Ectodermal cell (in vitro differentiated cells): ENCODE results near the gene KLHL14.

Experiments used
- H3K27ac ChIP-seq: 2 replicates; pipeline ENCODE4 v1.7.0; 2013; ENCODE audit warnings: mild to moderate bottlenecking, low read depth, low read length; ENCODE audit not compliant: insufficient read depth, poor library complexity, severe bottlenecking
- H3K27me3 ChIP-seq: 2 replicates; pipeline ENCODE4 v1.7.0; 2013; ENCODE audit warnings: mild to moderate bottlenecking, low read length; ENCODE audit not compliant: insufficient read depth, control insufficient read depth, poor library complexity, severe bottlenecking
- H3K36me3 ChIP-seq: one replicate; pipeline ENCODE4 v1.7.0; 2013; ENCODE audit warnings: low read length; ENCODE audit not compliant: control insufficient read depth, insufficient read depth
- H3K4me1 ChIP-seq: one replicate; pipeline ENCODE4 v1.7.0; 2013; ENCODE audit warnings: low read length; ENCODE audit not compliant: control insufficient read depth, insufficient read depth
- H3K4me3 ChIP-seq: 2 replicates; pipeline ENCODE4 v1.7.0; 2013; ENCODE audit warnings: low read depth, low read length, control low read depth; ENCODE audit not compliant: insufficient read depth
- H3K9me3 ChIP-seq: 2 replicates; pipeline ENCODE4 v1.7.0; 2013; ENCODE audit warnings: mild to moderate bottlenecking, low read length, moderate library complexity; ENCODE audit not compliant: control insufficient read depth
- WGBS, 2 experiments: methylation state at CpG; one replicate each; pipeline ENCODE4 v1.1.7; 2013; ENCODE audit warnings: missing lambda C conversion rate in 2 of 2; 5-methylcytosine and 5-hydroxymethylcytosine counted together

The KLHL14 gene

DNA sequence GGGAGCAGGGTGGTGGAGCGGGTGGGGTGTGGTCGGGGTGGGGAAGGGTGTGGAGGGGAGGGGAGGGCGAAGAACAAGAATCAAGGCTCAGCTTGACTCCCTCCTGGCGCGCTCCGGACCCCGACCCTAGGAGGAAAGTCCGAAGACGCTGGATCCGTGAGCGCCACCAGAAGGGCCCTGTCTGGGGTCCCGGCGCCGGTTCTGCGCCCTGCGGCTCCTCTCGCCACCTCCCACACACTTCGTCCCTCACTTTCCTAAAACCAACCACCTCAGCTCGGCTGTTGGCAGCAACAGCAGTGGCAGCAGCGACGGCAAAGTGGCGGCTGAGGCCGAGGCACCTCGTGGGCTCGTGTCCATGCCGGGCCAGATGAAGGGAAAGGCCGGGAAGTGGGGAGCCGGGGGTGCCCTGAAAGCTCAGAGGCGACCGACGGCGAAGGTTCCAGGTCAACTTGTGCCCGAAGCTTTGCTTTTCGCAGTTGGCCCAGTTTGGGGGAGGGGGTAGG is 2.1 kb downstream of the KLHL14 start:
- Histone ChIP-seq H3K4me3 (peak overlapping the region; percentile 40), H3K9me3 (no peaks in the 10 kb centered on the region), H3K4me1 (peaks cover 12% of the 10 kb centered on the region), H3K36me3 (no peaks in the 10 kb centered on the region), H3K27me3 (peaks cover 59% of the 10 kb centered on the region), H3K27ac (no peak overlapping the region)
- WGBS, 2 experiments = 0 to 1% methylated on average over 34 of the region's 34 CpGs

DNA sequence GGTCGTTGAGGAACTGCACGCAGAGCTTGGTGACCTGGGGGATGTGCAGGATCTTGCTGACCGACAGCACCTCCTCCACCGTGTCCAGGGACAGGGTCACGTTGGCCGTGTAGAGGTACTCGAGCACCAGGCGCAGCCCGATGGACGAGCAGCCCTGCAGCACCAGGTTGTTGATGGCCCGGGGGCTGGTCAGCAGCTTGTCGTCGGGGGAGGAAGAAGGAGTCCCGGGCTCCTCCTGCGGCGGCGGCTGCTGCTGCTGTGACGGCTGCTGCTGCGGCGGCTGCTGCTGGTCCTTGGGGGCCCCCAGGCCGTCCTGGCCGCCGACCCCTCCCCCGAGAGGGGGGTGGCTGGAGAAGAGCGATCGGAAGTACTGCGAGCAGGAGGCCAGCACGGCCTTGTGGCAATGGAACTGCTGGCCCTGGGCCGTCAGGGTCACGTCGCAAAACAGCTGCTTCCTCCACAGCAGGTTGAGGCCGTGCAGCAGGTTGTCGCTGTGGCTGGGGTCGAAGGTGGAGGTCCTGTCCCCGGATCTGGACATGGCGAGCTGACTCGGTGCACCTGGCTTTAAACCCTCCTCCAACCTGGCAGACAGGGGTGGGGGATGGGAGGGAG is 2.7 kb downstream of the KLHL14 start:
- Histone ChIP-seq H3K9me3 (no peaks in the 10 kb centered on the region), H3K27me3 (peaks cover 59% of the 10 kb centered on the region), H3K27ac (no peak overlapping the region), H3K36me3 (no peaks in the 10 kb centered on the region), H3K4me1 (peaks cover 12% of the 10 kb centered on the region), H3K4me3 (peak overlapping the region; percentile 38)
- WGBS, 2 experiments = 1% methylated on average over 37 of the region's 37 CpGs

DNA sequence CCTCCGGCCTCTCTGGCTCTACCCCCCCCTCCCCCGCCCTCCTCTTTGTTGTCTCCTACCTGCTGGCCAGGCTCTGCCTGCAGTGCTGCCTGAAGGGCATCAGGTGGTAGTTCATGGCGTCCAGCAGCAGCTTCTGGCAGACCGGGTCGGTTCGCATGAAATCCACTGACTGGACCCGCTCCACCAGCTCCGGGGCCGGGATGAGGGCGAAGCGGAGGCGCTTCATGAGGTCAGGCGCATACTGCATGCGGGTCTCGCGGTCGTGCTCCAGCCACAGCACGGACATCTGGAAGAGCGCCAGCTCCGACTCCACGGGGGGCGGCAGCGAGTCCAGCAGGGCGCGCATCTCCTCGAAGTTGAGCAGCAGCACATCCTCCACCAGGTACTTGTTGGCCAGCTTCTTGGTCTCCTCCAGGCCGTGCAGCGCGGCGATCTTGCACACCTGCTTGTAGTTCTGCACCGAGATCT is 3.2 kb downstream of the KLHL14 start:
- Histone ChIP-seq H3K4me1 (peaks cover 12% of the 10 kb centered on the region), H3K4me3 (peak overlapping the region; percentile 38)
- 1% methylated on average over 29 to 31 of the region's 31 CpGs for WGBS, 2 experiments

DNA sequence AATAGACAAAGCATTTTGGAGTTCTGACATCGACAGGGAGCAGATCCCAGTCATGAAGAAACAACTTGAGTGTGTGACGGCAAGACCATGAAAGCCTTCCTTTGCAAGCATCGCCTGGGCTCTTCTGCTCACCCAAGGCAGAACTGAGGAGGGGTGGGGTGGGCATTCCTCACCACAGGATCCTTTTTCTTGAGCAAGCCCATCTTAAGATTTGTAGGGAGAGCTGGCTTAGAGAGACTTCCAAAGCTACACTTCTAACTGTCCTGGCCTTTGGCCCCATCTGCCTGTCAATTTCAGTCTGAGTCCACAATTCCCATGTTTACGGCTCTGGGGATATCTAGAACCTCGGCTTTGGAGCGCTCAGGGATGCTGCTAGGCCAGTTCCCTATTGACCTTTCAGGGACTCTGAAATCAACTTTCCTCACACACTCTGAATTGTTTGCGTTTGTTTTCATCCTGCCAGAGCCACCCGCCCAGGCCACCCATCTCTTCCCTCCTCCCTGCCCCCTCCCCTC is 3.7 kb downstream of the KLHL14 start:
- H3K27me3 ChIP-seq = peaks cover 59% of the 10 kb centered on the region
- H3K27ac ChIP-seq = no peak overlapping the region
- no peaks in the 10 kb centered on the region for H3K36me3 ChIP-seq
- H3K9me3 ChIP-seq = no peaks in the 10 kb centered on the region
- H3K4me3 ChIP-seq = peak overlapping the region; percentile 38
- WGBS, 2 experiments = 15 to 19% methylated on average over 8 of the region's 8 CpGs
- H3K4me1 ChIP-seq = peaks cover 12% of the 10 kb centered on the region

More for the DNA sequence above, 3.2 kb downstream of the KLHL14 start:
- Histone ChIP-seq H3K9me3 (no peaks in the 10 kb centered on the region), H3K36me3 (no peaks in the 10 kb centered on the region), H3K27me3 (peaks cover 59% of the 10 kb centered on the region), H3K27ac (no peak overlapping the region)

DNA sequence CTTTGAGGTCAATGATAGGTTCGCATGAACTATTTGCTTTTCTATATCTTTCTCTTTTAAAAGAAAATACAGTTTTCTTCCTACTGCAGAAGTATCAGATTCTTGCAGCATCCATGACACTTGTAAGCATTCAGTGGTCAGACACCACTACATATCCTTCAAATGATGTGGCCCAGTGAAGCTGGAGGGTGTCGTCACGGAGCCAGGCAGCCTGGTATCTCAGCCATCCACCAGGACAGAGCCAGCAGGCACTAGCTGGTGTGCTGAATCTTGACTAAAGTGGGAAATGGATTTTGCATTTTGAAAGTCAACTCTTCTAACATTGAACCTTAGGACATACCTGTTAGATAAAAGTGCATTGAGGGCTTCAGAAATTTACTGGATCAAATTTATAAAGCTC is 5.4 kb downstream of the KLHL14 start:
- Histone ChIP-seq H3K27ac (no peak overlapping the region), H3K4me3 (no peak overlapping the region), H3K4me1 (peaks cover 12% of the 10 kb centered on the region), H3K27me3 (peaks cover 42% of the 10 kb centered on the region), H3K36me3 (no peaks in the 10 kb centered on the region), H3K9me3 (no peaks in the 10 kb centered on the region)
- WGBS, 2 experiments = 83 to 85% methylated on average over 3 of the region's 3 CpGs

DNA sequence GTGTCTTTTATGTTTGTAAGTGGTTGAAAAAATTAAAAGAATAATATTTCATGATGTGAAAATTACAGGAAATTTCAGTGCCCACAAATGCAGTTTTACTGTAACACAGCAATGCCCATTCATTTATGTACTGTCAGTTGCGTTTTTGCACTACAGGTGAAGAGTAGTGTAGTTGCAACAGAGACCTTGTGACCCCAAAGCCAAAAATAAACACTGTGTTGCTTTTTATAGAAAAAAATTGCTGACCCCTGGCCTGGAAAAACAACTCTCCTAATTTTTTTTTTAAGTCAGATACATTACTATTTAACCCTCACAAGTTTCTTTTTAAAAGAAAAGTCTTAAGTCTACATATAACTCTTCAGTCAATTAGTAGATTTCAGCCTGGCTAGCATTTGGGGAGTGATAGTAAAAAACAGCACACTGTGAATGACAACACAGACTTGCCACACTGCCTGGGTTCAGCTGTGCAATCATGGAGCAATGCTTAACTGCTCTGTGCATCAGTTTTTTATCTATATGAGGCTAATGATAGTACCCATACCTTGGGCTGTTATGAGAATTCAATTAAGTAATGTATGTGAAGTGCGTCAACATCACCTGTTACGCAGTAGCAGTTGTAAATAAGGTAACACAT is 8.1 kb downstream of the KLHL14 start:
- no peak overlapping the region for H3K4me3 ChIP-seq
- H3K27me3 ChIP-seq = peaks cover 15% of the 10 kb centered on the region
- no peaks in the 10 kb centered on the region for H3K36me3 ChIP-seq
- WGBS, 2 experiments = 91 to 99% methylated on average over 3 of the region's 3 CpGs
- no peaks in the 10 kb centered on the region for H3K9me3 ChIP-seq
- H3K4me1 ChIP-seq = peaks cover 6% of the 10 kb centered on the region
- H3K27ac ChIP-seq = no peak overlapping the region

DNA sequence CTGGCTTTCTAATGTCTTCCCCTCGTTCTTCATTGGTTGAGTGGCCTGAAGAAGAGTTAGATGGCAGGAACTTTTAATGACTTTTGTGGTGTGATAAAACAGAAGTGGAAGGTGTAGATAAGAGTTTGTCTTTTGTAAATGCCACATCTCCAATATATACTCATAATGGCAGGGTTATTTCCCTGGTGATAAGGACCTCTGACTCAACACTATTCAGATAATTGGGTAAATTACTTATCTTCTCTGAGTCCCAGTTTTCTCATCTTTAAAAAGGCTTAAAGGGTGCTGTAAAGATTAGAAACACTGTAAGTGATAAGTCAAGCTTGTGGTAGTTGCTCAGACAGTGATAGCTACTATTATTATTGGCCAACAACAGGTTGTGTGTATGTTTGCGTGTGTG is 9.5 kb downstream of the KLHL14 start:
- WGBS, 2 experiments = 96 to 100% methylated on average over 1 to 2 of the region's 2 CpGs
- Histone ChIP-seq H3K27me3 (peaks cover under 1% of the 10 kb centered on the region), H3K9me3 (no peaks in the 10 kb centered on the region), H3K27ac (no peak overlapping the region), H3K4me1 (peaks cover 5% of the 10 kb centered on the region), H3K4me3 (no peak overlapping the region), H3K36me3 (no peaks in the 10 kb centered on the region)

DNA sequence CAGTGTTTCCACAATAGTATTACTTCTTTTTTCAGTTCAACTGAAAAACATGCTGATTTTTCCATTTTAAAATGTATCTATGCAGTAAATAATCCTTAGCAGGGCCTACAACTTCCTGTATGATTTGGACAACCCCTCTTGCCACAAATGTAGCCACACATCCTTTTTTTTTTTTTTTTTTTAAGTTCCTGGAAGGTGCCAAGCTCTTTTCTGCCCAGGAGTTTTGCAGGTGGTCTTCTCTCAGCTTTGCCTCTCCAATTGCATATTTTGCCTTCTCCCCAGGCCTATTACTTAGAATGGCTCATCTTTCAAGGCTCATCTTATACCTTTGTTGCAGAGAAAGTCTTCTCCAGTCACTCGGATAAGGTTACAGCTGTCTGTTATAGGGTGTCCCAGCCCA is 11.6 kb downstream of the KLHL14 start:
- 50 to 63% methylated on average over 1 of the region's 1 CpG for WGBS, 2 experiments

DNA sequence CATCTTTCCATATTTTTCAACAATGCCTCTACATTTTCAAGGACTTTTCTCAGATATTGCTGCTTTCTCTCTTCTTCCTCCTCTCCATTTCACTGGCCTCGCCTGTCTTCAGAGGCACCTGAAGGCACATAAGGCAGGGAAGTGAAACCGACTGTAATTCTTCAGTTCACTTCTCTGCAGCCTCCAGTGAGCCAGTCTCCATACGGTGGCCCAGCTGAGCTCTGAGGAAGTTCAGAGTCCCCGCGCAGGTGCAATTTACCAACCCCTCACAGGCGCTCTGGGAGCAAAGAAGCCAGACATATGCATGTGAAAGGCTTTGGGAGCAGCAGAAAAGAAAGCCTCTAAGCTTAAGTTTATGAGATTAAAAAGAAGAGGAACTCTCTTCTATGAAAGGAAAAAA is 12.4 kb downstream of the KLHL14 start:
- H3K4me1 ChIP-seq = peaks cover 5% of the 10 kb centered on the region
- H3K36me3 ChIP-seq = no peaks in the 10 kb centered on the region
- 12 to 14% methylated on average over 6 of the region's 6 CpGs for WGBS, 2 experiments
- no peaks in the 10 kb centered on the region for H3K9me3 ChIP-seq
- no peaks in the 10 kb centered on the region for H3K27me3 ChIP-seq
- no peak overlapping the region for H3K27ac ChIP-seq
- no peak overlapping the region for H3K4me3 ChIP-seq

More for the DNA sequence above, 11.6 kb downstream of the KLHL14 start:
- Histone ChIP-seq H3K4me3 (no peak overlapping the region), H3K36me3 (no peaks in the 10 kb centered on the region), H3K27me3 (no peaks in the 10 kb centered on the region), H3K4me1 (peaks cover 5% of the 10 kb centered on the region), H3K27ac (no peak overlapping the region), H3K9me3 (no peaks in the 10 kb centered on the region)

DNA sequence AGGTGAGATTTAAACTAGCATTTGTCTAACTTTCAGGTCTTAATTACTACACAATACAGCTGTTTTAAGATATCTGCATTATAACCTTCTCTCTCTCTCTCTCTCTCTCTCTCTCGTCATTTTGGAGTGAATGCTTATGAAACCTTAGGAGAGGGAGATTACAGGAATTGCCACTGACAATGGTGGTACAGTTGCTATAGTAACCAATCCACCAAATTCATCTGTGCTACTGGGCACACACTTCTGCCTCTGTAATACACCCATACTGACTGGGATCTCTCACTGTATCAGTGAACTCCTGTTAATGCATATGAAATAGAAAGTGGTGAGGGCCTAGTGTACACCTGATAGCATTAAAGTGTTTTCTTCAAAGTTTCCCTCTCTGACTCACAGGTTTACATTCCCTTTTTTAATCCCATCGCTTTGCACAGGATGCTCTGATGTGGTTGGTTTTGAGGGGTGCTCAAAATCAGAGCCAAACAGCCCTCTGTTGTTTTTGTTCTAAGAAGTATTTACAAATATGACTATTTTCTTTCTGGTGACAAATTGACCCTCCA is 13.1 kb downstream of the KLHL14 start:
- H3K9me3 ChIP-seq = no peaks in the 10 kb centered on the region
- H3K27ac ChIP-seq = no peak overlapping the region
- no peaks in the 10 kb centered on the region for H3K36me3 ChIP-seq
- 88% methylated on average over 2 of the region's 2 CpGs; no CpG with 5 or more reads in 1 of the 2 experiments for WGBS, 2 experiments
- H3K4me1 ChIP-seq = peaks cover 8% of the 10 kb centered on the region
- H3K4me3 ChIP-seq = no peak overlapping the region
- no peaks in the 10 kb centered on the region for H3K27me3 ChIP-seq
